CMK (cell line): ENCODE results near the gene NXN.
"Not testable (repeated sequence)": the region's sequence is repeated elsewhere in the genome, so short reads cannot be mapped to it uniquely, and the experiment has no call there.

Source experiments
- DNase-seq: peaks from one replicate; pipeline ENCODE4 v3.0.0-alpha.2; 2010; ENCODE audit warnings: low read depth

The NXN gene

DNA sequence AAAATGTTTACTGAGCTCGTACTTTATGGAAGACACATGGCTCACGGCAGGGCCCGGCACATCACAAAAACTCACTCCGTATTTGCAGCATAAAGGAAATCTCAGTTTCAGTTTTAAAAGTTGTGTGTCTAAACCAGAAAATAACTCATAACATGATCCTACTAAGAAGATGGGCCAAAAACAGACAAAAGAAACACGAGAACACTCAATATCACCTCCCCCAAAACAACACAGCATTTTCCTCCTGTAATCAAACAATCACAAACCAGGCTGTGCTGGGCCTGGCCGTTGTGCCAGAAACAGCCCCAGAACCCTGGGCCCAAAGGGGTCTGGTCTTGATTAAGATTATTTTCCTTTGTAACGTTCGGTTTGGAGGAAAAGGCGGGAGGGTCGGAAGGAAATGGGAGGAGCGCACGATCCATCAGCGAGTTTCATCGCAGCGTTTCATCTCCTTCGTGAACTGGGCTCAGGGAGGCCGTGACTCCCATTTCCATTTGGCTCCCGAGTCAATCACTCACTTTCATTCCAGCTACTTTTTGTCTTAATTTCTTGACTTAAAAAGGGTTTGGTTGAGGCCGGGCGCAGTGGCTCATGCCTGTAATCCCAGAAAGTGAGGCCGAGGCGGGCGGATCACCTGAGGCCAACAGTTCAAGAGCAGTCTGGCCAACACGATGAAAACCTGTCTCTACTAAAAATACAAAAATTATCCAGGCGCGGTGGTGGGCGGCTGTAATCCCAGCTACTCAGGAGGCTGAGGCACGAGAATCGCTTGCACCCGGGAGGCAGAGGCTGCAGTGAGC lies 61.4 kb downstream of the NXN start:
- no peak for DNase-seq

DNA sequence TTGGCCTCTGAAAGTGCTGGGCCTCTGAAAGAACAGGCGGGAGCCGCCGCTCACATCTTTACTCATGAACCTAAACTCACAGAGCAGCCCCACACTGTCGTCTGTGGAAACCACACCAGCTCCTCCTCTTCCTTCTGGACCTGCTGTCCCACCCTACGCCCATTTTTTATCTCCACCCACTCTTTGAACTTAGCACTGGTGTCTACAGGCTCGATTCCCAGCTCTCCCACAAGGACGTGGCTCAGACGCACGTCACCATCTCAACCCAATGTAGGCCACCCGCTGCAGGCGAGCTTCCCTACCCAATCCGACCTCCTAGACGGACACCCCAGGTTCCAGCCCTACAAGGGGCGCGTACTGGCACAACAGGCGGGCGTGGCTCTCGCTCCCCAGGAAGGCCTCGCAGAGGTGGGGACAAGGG lies 62.2 kb downstream of the NXN start:
- peak; percentile 47 for DNase-seq

DNA sequence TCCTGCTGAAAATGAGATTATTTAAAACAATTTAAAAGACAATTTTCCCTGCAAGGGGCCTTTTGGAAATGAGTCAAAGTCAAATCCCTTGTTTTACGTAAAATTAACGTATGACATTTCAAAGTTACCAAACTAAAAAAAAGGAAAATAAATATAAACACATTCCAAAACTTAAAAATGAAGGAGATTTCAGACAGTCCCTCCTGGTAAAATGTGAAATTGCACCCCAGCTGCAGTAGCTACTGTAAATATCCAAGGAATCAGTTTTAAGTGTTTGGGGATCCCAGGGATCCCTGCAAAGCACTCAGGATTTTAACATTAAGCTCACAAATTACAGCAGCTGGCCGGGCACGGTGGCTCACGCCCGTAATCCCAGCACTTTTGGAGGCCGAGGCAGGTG lies 63.3 kb downstream of the NXN start:
- no peak for DNase-seq

DNA sequence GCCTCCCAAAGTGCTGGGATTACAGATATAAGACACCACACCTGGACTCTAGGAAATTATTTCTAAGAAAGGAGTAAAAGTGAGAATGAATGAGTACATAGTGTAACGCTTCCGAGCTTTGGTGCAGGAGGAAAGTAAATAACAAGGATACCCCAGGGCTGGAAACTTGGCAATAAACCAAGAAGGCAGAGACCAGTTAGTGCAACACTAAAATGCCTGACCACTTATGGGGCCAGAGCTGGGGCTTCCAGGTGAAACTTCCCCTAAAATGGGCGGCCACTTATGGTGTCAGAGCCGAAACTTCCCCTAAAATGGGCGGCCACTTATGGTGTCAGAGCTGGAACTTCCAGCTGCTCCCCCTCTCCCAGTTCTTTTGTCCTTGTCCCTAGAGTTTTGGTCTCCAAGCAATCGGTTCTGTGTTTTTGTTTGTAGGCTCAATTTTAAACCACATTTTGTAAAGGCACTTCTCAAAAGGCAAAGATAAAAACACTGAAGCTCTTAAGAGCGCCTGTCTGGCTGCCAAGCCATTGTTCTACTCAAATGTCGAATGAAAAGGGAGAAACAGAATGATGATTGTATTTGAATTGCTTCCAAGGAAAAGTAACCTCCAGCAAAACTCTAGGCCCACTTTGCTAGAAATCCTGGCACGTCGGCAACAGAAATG lies 63.9 kb downstream of the NXN start:
- no peak for DNase-seq

DNA sequence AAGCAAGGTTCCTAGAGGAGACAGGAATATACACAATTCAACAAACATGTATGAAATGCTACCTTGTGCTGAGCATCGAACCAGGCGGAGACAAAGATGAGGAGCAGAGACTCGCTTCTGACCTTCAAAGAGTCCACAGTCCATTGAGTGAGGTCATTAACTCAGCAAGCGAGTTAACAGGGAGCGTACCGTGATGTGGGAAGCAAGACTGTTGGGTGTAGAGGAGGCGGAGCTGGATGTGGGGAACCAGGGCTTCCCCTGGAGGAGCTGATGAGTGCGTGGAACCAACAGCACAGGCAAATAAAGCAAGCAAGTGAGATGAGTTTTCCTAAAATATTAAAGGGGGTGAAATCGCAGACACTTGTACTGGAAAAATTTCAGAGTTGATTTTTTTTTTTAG lies 65.0 kb downstream of the NXN start:
- DNase-seq: no peak

DNA sequence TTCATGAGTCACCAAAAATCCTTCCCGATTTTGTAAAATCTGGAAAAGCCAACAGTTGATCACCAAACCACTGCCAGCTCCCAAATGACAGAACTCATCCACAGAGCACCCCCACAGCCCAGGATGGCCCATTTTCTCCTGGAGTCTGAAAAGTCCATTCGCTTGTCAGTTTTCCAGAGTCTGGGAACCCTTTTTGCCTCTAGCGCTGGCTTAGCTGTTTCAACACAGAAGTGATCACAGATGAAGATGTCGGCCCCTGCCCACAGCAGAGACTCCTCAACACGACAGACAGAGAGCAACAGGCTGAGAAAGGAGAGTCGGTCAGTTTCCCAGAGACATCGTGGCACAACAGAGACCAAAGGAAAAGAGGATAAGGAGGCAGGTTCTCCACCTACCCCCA lies 66.4 kb downstream of the NXN start:
- no peak for DNase-seq

DNA sequence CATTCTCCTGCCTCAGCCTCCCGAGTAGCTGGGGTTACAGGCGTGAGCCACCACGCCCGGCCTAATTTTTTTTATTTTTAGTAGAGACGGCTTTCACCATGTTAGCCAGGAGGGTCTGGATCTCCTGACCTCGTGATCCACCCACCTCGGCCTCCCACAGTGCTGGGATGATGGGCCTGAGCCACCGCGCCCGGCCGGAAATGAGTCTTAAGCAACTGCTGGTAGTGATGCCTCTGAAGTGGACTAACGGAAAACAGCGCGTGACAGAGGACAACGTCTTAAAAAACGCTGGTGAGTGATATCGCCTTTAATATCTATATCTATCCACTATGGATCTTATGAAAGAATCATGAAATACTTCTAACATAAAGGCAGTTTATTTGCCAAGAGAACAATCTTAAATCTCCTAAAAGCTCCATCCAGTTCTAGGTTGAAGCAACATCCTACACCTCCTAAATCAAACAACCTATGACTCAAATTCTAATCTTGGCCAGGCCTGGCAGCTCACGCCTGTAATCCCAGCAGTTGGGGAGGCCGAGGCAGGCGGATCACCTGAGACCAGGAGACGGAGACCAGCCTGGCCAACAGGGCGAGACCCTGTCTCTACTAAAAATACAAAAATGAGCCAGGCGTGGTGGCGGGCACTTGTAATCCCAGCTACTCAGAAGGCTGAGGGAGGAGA lies 69.8 kb downstream of the NXN start:
- DNase-seq: no peak

DNA sequence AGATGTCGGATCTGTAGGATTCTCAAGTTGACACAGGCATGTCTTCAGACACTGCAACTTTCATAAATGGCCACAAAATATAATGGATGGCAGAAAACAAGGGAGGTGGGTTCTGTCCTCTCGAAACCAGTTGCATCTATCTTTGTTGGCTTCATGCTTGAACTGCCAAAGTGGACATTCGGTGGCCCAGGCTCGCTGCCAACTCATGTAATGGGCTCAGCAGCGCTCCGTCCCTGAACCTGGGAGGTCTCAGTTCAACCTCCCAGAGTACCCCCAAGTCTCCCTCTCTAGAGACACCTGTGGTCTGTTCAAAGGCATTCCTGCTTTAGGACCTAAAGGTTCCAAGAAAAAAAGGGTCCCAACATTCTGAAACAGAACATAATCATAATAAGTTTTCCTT lies 71.9 kb downstream of the NXN start:
- no peak for DNase-seq

DNA sequence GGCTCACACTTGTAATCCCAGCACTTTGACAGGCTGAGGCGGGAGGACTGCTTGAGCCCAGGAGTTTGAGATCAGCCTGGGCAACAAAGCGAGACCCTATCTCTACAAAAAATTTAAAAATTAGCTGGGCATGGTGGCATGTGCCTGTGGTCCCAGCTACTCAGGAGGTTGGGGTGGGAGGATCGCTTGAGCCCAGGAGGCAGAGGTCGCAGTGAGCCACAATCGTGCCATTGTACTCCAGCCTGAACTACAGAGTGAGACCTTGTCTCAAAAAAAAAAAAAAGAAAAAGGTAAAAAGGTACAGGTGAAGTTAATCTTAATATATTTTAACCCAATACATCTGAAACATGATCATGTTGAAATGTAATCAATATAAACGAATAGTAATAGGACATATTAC lies 73.9 kb downstream of the NXN start:
- not testable (repeated sequence) for DNase-seq

DNA sequence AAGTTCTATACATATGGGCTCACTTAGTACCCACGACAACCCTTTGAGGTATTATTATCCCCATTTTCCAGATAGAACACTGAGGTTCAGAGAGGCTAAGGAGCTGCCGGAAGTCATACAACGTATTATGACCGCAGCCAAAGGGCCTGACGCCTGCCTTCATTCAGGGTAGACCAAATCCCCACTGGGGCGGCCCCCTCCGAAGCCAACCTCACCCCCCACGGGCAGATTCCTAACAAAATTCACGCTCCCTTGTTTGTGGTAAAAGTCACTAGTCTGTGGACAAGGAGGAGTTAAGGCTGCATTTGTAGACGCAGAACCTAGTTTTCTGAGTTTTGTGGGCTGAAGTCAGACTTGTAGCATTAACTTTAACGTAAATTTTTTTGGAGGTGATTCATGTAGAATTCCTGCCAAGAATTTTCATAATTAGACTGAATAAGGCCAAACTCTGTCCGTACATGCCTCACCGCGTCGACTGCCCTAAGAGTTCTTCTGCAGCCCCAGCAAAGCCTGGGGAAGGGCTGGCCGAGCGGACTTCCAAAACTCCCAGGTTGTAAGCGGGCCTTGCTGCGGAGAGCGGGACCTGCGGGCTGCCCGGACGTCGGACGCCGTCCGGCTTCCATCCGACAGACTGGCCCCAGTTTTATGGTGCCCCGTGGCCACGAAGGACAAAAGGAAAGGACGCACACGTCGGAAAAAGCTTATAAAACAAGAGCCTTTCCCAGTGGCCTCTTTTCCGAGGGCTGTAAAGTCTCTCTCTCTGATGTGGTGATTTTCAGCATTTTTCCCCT lies 75.7 kb downstream of the NXN start:
- no peak for DNase-seq

DNA sequence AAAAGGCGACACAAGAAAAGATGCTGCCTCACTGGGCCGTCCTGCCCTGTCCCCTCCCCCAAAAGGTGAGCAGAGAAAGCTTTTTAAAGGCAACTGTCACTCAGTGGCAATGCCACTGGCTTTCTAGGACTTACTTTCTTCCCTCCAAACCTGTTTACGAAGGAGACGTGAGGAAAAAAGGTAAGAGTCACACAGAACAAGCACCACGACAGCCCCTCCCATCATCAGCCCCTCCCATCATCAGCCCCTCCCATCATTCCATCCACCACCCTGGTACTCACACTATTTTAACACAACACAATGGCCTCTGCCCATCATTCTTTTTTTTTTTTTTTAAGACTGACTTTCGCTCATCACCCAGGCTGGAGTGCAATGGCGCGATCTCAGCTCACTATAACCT lies 77.1 kb downstream of the NXN start:
- no peak for DNase-seq

DNA sequence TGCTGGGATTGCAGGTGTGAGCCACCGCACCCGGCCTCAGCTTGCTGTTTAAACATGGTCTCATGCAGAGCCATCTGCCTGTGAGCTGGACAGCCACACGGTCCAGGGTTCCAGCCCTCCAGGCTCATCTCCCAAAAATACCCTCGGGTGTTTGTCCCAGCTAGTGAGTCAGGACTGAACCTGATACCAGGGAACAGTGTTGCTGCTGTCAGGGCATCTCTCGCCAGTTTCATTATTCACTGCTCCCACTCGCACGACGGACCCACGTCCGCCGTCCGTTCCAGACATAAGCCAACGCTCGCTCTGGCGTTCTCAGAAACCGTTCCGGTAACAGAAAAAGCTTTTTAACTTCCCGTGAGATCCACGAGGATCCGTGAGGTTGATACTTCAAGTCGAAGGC lies 77.6 kb downstream of the NXN start:
- no peak for DNase-seq

DNA sequence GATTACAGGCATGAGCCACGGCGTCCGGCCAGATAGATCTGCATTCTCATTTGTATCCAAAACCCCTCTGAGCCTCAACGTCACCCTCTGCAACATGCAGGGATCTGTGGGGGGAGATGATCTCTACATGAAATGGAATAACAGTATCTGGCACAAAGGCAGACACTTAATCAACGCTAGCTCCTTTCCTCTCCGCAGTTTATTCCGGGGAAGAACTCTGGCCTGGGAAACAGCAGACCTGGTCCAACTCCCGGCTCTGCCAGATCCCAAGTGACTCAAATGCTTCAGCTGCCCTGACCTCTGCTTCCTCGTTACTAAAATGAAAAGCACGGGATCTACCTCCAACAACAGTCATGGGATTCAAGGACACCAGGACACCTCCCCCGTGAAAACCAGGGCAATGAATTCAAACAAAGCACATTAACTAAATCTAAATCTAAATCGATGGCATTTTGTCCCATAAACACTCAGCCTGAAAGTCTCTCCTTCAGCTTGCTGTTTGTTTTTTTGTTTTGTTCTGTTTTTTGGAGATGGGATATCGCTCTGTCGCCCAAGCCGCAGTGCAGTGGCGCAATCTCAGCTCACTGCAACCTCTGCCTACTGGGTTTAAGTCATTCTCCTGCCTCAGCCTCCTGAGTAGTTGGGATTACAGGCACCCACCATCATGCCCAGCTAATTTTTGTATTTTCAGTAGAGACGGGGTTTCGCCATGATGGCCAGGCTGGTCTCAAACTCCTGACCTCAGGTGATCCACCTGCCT lies 78.2 kb downstream of the NXN start:
- DNase-seq: no peak

DNA sequence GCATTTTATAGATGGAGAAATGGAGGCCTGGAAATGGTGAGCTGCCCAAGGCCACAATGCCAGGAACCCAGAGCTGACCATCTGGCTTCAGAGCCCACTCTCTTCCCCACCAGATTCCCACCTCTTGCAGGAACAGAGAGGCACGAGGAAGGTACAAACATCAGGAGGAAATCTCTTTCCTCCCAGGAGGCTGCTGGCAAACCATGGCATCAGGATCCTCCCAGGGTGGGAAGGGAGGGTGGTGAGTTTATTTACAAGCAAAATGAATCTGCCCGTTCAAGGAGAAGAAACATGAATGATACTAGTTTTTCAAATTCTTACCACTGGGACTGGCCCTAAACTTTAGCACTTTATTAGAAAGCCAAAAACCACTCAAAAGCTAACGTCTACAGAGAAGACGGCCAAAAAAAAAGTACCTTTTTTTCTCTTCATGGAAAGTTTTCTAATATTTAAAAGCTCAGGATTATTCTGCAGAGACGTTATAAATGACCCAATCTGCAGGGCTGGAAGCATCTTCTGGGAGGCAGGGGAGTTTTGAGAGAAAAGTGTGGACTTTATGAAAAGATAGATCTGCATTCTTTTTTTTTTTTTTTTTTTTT lies 79.1 kb downstream of the NXN start:
- DNase-seq: no peak

DNA sequence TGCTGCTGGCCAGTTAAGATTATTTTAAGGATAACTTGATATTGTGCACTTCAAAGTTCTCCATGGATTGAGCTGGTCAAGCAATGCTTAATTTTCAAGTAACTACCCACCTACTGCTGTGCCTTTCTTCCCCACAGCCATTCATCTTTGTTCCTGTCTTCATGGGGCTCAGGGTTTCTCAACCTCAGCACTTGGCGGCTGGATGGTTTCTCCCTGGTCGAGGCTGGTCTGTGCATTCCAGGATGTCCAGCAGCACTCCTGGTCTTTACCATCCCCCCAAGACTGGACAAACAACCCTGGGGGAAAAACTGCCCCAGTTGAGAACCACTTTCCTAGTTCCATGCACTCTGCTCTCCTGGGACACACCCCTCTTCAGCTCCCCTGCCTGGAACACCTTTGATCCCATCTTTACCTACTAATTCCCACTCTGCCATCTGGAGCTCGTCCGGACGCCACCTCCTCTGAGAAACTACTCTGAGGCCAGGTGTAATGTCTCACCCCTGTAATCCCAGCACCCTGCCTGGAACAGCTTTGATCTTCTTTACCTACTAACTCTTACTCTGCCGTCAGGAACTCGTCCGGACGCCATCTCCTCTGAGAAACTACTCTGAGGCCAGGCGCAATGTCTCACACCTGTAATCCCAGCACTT lies 81.5 kb downstream of the NXN start:
- DNase-seq: no peak

DNA sequence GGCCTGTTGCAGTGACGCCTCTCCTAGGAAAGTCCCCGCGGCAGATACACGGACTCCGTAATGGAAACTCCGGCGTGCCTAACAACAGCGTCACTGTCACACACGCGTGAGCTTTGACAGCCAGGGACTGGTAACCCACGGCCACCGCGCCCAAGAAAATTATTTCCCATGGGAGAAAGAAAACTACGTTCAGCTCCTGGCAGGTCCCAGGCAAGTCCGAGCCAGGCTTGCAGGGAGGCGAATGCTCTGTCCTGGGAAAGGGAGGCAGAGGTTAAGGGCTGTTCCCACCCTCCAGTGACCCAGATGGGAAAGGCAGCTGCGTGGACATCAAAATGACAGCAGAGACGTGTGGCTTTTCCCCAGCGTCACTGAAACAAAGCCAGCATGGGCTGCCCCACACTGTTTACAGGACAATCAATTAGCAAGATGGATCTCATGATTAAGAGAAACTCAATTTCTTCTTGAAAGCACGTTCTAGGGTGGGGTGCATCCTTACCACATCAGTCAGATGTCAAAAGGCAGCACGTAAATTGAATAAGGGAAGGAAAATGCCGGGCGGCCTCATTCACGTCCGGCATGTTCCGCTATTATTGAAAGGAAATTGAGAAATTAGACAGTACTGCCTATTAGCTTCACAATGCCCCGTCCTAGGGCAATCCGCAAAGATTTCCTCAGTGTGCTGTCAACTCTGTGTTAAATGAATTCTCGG lies 82.5 kb downstream of the NXN start:
- DNase-seq: no peak

DNA sequence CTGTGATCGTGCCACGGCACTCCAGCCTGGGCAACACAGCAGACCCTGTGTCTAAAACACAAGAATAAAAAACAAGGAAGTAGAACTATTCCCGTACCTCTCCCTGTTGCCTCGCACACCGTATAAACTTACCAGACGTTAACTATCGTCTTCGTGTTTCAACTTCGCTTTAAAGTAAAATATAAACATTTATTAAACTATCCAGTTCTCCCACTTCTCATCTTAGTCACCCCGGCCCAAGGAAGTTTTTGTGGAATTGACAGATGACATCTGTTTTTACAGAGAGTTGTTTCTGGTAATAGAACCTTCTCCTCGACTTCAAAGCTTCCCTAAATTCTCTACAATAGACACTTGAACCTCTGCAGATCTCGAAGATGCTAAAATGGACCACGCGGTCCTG lies 83.1 kb downstream of the NXN start:
- no peak for DNase-seq

DNA sequence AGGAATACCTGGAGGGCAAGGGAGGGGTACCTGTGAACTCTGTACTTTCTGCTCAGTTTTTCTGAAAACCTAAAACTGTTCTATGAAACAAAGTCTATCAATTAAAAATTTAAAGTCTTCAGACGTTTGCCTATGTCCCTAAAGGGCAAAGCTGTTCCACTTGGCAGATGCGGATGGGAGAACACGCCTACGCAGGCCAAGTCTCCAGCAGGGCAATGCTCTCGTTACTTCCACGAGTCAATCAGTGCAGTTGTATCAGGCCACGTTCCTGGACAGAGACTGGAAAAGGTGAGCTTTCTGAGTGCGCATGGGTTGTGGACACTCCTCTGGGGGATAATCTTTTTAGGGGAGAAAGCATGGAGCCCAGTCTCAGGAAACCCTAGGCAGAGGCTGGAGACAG lies 86.6 kb downstream of the NXN start:
- DNase-seq: no peak

DNA sequence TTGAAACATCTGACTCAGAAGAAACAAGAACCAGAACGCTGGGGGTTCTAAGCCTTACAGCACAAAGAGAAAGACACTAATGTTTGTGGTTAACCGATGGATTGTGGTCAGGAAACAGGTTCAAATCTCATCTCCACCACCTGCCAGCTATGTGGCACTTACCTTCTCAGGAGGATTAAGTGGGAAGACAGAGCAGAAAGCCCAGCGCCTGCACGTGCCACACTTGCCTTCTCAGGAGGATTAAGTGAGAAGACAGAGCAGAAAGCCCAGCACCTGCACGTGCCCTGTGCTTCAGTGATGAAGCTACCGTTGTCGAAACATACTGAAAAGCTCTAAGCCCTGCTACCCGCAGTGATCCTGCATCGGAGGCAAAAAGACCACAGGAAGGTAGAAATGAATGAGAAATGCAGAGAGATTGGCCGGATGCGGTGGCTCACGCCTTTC lies 90.6 kb downstream of the NXN start:
- no peak for DNase-seq
